ENCODE measurements around the gene PADI3.

The PADI3 gene

DNA sequence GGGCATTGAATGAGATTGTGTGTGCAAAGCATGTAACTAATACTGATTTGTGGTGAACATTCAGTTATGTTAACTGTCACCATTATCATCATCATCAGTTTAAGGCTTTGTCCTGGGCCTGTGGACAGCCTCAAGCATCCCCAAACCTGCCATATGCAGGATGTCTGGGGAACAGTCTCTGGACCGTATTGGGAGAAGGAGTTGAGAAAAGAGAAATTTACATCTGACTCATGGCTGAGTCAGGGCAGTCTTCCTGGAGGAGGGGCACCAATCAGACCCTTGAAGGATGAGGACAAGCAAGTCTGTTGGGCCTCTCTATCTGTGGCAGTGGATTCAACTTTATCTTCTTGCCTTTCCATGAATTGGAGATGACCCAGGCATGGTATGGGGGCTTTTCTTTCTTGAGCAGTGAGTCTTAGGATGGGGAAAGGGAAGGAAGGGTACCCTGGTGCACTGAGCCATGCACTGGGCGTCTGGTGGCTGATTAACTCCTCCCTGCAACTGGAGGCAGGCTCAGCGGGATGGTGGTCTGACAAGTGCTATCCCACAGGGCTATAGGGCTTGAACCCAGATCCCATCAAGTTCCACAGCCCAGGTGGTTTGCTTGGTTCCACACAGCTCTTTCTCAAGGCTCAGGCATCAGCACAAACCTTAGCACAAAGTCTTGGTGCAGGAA lies 2.9 kb downstream of the PADI3 start:
- DNase-seq (ENCODE audit: extremely low spot score) = no peak
- POLR2A ChIA-PET = no interaction called here
- TF ChIP-seq, protein P1, sequence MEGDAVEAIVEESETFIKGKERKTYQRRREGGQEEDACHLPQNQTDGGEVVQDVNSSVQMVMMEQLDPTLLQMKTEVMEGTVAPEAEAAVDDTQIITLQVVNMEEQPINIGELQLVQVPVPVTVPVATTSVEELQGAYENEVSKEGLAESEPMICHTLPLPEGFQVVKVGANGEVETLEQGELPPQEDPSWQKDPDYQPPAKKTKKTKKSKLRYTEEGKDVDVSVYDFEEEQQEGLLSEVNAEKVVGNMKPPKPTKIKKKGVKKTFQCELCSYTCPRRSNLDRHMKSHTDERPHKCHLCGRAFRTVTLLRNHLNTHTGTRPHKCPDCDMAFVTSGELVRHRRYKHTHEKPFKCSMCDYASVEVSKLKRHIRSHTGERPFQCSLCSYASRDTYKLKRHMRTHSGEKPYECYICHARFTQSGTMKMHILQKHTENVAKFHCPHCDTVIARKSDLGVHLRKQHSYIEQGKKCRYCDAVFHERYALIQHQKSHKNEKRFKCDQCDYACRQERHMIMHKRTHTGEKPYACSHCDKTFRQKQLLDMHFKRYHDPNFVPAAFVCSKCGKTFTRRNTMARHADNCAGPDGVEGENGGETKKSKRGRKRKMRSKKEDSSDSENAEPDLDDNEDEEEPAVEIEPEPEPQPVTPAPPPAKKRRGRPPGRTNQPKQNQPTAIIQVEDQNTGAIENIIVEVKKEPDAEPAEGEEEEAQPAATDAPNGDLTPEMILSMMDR (IDR thresholded peaks at IDR 0.05; ENCODE audit: control extremely low read depth, extremely low read depth, low read depth, missing control alignments) = no peak
- CTCF ChIA-PET = interaction anchor here (1.4 kb wide), 1 partner anchor 127 kb away, joined by 4 read pairs; no protein-coding TSS in a partner anchor

DNA sequence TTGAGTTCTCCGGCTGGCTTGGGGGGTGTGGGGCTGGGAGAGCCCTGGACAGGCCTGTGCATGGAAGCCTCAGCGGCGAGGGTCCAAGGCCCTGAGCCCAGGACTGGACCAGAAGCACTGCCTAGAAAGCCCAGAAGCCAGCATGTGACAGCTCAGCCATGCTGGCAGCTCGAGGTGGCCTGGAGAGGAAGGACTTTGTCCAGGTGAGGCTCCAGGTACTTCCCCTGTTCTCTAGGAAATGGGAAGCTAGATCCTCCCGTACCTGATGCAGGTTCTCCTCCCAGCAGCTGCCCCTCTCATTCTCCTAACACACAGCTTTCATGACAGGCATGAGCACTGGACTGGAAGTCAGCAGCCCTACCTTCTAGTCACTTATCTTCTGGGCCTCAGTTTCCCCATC lies 6.4 kb downstream of the PADI3 start:
- DNase-seq (ENCODE audit: extremely low spot score) = no peak
- TF ChIP-seq, protein P1 (IDR thresholded peaks at IDR 0.05; ENCODE audit: control extremely low read depth, extremely low read depth, low read depth, missing control alignments) = no peak
- POLR2A ChIA-PET = no interaction called here
- CTCF ChIA-PET = no interaction called here

DNA sequence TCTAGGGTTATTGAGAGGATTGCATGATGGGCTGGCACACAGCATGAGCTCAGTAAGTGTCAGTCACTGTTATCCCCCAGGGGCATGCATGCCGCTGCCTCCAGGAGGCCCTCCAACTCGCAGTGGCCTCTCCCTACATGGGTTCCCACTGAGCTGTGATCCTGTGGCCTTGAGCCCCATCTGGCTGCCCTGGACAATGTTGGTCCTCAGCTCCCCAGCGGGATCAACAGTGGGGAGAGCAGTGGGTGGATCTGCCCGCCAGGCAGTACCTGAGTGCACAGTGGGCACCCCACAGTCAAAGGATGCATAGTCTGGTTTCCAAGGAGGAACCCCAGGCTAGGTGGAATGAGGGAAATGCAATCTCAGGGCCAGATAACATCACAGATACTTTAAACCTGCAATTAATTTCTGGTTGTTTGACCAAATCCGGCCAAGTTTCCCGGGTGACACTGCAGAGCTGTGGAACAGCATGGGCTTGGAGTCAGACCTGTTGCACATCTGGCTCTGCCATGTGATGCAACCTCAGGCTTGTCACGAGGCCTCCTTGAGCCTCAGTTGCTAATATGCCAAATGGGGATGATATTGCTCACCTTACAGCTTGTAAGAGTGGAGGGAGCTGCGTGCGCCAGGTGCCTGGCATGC lies 9.3 kb downstream of the PADI3 start:
- DNase-seq (ENCODE audit: extremely low spot score) = no peak
- TF ChIP-seq, protein P1 (IDR thresholded peaks at IDR 0.05; ENCODE audit: control extremely low read depth, extremely low read depth, low read depth, missing control alignments) = no peak
- POLR2A ChIA-PET = no interaction called here
- CTCF ChIA-PET = interaction anchor here (0.9 to 1.3 kb wide), 2 partner anchors 22 to 136 kb away, joined by 3 read pairs; no protein-coding TSS in a partner anchor

DNA sequence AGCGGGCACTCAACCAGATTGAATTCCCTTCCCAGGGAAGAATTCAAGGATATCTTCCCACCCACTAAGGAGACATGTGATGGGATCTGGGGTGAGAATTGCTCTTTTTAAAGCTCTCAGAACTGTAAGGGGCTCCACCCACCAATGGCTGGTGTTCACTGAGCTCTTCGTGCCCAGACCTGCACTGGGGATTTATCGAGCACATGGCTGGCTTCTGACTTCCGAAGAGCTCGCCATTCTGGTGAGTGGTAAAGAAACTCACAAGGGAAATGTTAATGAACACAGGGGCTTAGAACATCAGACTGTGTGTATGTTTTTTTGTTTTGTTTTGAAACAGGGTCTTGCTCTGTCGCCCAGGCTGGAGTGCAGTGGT lies 9.8 kb downstream of the PADI3 start:
- ChIA-PET CTCF (interaction anchor here (0.6 to 1.3 kb wide), 3 partner anchors 16 to 137 kb away, joined by 3 read pairs; no protein-coding TSS in a partner anchor), POLR2A (no interaction called here)
- TF ChIP-seq, protein P1 (IDR thresholded peaks at IDR 0.05; ENCODE audit: control extremely low read depth, extremely low read depth, low read depth, missing control alignments) = no peak
- DNase-seq (ENCODE audit: extremely low spot score) = no peak

DNA sequence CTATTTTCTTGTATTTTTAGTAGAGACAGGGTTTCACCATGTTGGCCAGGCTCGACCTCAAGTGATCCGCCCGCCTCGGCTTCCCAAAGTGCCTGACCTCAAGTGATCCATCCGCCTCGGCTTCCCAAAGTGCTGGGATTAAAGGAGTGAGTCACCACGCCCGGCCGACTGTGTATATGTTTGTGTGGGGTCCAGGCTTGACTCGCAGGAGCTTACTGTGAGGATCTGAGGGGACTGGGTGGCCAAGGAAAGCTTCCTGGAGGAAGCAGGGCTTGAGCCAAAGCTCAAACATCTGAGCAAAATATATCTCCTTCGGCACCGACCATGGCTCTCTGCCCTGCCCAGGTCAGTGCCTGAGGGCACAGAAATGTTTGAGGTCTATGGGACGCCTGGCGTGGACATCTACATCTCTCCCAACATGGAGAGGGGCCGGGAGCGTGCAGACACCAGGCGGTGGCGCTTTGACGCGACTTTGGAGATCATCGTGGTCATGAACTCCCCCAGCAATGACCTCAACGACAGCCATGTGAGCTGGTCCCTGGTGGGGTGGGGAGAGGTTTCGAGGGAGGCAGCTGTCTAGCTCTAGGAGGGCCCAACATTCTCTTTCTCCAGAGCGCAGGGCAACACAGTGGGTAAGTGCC lies 10.5 kb downstream of the PADI3 start:
- POLR2A ChIA-PET = no interaction called here
- CTCF ChIA-PET = interaction anchor here (0.6 to 0.9 kb wide), 2 partner anchors 15 to 137 kb away, joined by 3 read pairs; no protein-coding TSS in a partner anchor

DNA sequence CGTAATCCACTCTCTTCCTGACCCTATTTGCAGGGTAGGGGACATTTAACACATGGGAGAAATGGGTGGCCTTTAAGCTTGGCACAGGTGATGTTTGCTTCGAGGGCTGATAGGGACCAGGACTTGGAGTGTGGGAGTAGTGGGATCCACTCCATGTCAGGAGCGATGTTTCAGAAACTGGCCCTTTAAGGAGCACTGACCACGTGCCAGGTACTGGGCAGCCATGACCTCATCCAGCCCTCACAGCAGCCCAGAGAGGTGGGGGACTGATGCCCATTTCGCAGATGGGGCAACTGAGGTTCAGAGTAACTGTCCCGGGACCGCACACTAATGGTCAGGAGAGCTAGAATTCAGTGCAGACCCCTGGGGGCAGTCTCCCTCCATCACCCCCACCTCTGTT lies 11.4 kb downstream of the PADI3 start:
- ChIA-PET POLR2A (no interaction called here), CTCF (no interaction called here)
- DNase-seq (ENCODE audit: extremely low spot score) = no peak
- TF ChIP-seq, protein P1 (IDR thresholded peaks at IDR 0.05; ENCODE audit: control extremely low read depth, extremely low read depth, low read depth, missing control alignments) = no peak

More for the DNA sequence above, 10.5 kb downstream of the PADI3 start:
- TF ChIP-seq, protein P1 (IDR thresholded peaks at IDR 0.05; ENCODE audit: control extremely low read depth, extremely low read depth, low read depth, missing control alignments) = no peak
- no peak for DNase-seq (ENCODE audit: extremely low spot score)
